Activated naive CD8-positive, alpha-beta T cell treated with anti-CD3 and anti-CD28 coated beads, Interleukin-2, amount 50 U/mL, for 24 hours (primary cell): ENCODE results near the gene PCDHGC4.

Experiments used
- ATAC-seq: fragments of 150-1000 bp; cut with Tn5 transposase; one replicate; pipeline ENCODE4 v1.10.0; 2021
- DNase-seq: peaks from one replicate; pipeline ENCODE4 v3.0.0; 2021
- H3K27ac Mint-ChIP-seq: one replicate; pipeline ENCODE4 v1.8.0; 2021; ENCODE audit warnings: mild to moderate bottlenecking, mixed read lengths
- H3K27me3 Mint-ChIP-seq: one replicate; pipeline ENCODE4 v1.8.0; 2021; ENCODE audit warnings: mixed read lengths
- H3K36me3 Mint-ChIP-seq: one replicate; pipeline ENCODE4 v1.8.0; 2021; ENCODE audit warnings: low read depth, mixed read lengths
- H3K4me1 Mint-ChIP-seq: one replicate; pipeline ENCODE4 v1.8.0; 2021; ENCODE audit warnings: mixed read lengths
- H3K4me3 Mint-ChIP-seq: one replicate; pipeline ENCODE4 v1.8.0; 2021; ENCODE audit warnings: mild to moderate bottlenecking, moderate library complexity, mixed read lengths
- H3K9me3 Mint-ChIP-seq: one replicate; pipeline ENCODE4 v1.8.0; 2021; ENCODE audit warnings: mixed read lengths

Gene PCDHGC4

GRCh38 chr5:141513627-141514329 is 28.9 kb downstream of the PCDHGC4 start:
- peaks cover 50% of the 10 kb centered on the region for H3K4me1 Mint-ChIP-seq

DNA sequence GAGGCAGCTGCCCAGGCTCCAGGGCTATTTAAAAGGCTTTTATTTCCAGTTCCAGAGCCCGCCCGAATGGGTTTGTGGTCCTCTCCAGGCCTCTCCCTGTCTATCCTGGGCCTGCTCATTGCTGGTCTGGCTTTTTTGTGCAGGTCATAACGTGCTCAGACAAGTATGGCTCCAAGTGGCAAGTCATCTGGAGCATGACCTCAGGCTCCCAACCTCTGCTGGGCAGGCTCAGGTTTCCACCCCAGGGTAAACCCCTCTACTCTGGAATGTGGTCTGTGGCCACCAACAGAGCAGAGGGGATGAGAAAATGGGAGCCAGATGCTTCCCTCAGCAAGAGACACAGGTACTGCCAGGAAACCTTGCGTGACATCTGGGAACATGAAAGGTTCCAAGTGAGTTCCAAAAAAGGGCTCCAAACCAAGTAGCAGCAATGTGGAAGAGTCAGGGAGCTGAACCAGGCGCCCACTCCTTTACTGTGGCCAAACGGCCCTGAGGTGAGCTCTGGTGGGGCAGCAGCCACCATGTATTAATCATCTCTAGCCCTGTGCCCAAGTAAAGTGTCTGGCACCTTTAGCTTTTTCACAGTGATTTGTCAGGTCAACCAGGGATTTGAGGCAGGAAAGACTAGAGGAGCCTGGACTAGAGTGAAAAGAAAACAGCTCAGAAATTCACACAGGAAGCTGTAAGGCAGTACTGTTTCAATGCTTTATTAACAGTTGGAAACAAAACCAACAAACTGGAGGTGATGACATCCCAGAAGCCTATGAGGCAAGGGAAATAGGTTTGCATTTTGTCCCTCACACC is 29.7 kb downstream of the PCDHGC4 start:
- Mint-ChIP-seq H3K27ac (peak overlapping the region; percentile 90), H3K36me3 (peaks cover 31% of the 10 kb centered on the region), H3K4me1 (peaks cover 44% of the 10 kb centered on the region), H3K4me3 (no peak overlapping the region), H3K27me3 (peaks cover 5% of the 10 kb centered on the region), H3K9me3 (no peaks in the 10 kb centered on the region)
- ATAC-seq, result peak; percentile 26
- DNase-seq, result peak; percentile 27

More at GRCh38 chr5:141513627-141514329, 28.9 kb downstream of the PCDHGC4 start:
- peak overlapping the region; percentile 80 for H3K4me3 Mint-ChIP-seq
- H3K36me3 Mint-ChIP-seq, result peaks cover 24% of the 10 kb centered on the region
- peak; percentile 75 for ATAC-seq
- peak; percentile 73 for DNase-seq
- H3K9me3 Mint-ChIP-seq, result no peaks in the 10 kb centered on the region
- peak overlapping the region; percentile 90 for H3K27ac Mint-ChIP-seq
- peaks cover 5% of the 10 kb centered on the region for H3K27me3 Mint-ChIP-seq

DNA sequence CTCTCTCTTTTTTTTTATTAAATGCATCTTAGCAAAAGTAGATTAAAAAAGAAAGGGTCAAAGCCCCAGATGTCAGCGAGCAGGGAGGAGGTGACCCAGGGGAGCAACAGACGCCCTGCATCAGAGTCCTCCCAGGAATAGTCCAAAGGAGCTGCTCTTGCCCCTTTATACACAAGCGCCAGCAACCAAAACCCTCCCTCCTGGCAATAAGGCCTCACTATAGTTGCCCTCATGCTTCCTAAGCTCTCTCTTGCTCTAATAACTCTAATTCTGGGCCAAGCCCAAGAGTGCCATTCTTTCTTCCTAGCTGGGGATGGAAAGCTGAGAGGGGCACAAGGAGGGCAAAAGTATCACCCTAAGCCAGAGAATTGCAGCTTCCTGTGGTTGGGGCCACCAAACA is 30.3 kb downstream of the PCDHGC4 start:
- Mint-ChIP-seq H3K27me3 (peaks cover 5% of the 10 kb centered on the region), H3K4me1 (peaks cover 46% of the 10 kb centered on the region), H3K4me3 (no peak overlapping the region), H3K9me3 (no peaks in the 10 kb centered on the region), H3K36me3 (peaks cover 37% of the 10 kb centered on the region), H3K27ac (peak overlapping the region; percentile 60)
- ATAC-seq (no peak), DNase-seq (no peak)

DNA sequence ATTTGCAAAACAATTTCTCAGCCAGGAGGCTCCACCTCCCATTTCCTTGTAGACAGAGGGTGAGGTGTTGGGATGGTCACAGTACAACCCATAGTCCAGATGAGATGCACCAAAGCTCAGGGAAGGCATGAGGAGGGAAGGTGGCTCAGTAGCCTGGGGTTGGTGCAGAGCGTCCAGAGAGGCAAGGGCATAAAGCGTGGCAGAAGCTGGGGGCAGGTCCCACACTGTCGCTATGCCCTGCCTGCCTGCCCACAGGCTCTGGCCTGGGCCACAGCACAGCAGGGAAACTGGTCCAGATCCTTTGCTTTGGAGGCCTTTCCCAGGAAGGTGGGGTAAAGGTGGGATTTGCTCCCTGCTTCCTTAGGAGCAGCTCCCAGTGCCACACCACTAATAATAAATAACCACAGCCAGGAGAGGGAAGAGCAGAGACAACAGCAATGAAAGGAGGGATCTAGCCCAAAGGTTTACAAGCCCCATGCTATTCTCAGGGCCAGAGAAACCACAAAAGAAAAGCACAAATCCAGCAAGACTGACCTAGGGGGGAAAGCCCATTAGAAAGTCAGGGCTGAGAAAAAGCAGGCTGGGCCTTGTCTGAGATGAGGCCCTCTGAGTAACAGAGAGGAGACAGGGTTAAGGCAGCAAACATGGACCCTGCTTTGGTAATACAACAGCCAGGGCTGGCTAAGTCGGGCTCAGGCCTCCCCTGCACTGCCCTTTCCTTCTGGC is 31.3 kb downstream of the PCDHGC4 start:
- Mint-ChIP-seq H3K4me1 (peaks cover 56% of the 10 kb centered on the region), H3K27ac (no peak overlapping the region), H3K9me3 (no peaks in the 10 kb centered on the region), H3K36me3 (peaks cover 46% of the 10 kb centered on the region), H3K4me3 (no peak overlapping the region), H3K27me3 (peaks cover 5% of the 10 kb centered on the region)
- DNase-seq, result no peak
- ATAC-seq, result no peak

- ATAC-seq, result no peak
- Mint-ChIP-seq H3K4me3 (no peak overlapping the region), H3K27ac (no peak overlapping the region), H3K27me3 (peaks cover 2% of the 10 kb centered on the region), H3K4me1 (peaks cover 58% of the 10 kb centered on the region), H3K9me3 (no peaks in the 10 kb centered on the region), H3K36me3 (peaks cover 51% of the 10 kb centered on the region)
- DNase-seq, result no peak
Observed at GRCh38 chr5:141516672-141517025, 31.8 kb downstream of the PCDHGC4 start.

DNA sequence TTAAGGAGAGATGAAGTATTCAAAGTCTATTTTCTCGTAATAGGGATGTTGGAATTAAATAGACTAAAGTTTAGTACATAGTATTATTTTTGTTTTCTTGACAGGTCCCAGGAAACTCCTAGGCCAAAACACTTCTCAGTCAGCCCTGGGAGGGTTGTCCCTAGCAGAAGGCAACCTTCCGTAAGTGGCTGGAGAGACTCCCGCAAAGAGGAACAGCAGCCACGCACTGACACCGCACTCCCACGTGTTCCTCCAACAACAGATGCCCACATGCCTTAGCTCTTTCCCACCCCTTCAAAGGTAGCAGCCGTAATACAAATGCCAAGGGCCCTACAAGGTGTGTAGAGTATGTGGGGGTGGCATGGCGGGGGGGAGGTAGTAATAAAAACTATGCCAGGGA is 32.5 kb downstream of the PCDHGC4 start:
- Mint-ChIP-seq H3K9me3 (no peaks in the 10 kb centered on the region), H3K36me3 (peaks cover 58% of the 10 kb centered on the region), H3K4me1 (peaks cover 63% of the 10 kb centered on the region), H3K4me3 (no peak overlapping the region), H3K27me3 (peaks cover 2% of the 10 kb centered on the region), H3K27ac (no peak overlapping the region)
- ATAC-seq (no peak), DNase-seq (no peak)

GRCh38 chr5:141517880-141518617 is 33.2 kb downstream of the PCDHGC4 start:
- ATAC-seq, result no peak
- H3K36me3 Mint-ChIP-seq, result peaks cover 62% of the 10 kb centered on the region
- no peak overlapping the region for H3K4me3 Mint-ChIP-seq
- H3K4me1 Mint-ChIP-seq, result peaks cover 63% of the 10 kb centered on the region
- peaks cover 2% of the 10 kb centered on the region for H3K27me3 Mint-ChIP-seq
- no peak overlapping the region for H3K27ac Mint-ChIP-seq
- no peaks in the 10 kb centered on the region for H3K9me3 Mint-ChIP-seq
- no peak for DNase-seq

GRCh38 chr5:141518618-141519015 is 33.8 kb downstream of the PCDHGC4 start:
- Mint-ChIP-seq H3K4me1 (peaks cover 60% of the 10 kb centered on the region), H3K27me3 (peaks cover 2% of the 10 kb centered on the region), H3K27ac (no peak overlapping the region), H3K36me3 (peaks cover 67% of the 10 kb centered on the region), H3K4me3 (no peak overlapping the region), H3K9me3 (no peaks in the 10 kb centered on the region)
- DNase-seq, result no peak
- no peak for ATAC-seq

DNA sequence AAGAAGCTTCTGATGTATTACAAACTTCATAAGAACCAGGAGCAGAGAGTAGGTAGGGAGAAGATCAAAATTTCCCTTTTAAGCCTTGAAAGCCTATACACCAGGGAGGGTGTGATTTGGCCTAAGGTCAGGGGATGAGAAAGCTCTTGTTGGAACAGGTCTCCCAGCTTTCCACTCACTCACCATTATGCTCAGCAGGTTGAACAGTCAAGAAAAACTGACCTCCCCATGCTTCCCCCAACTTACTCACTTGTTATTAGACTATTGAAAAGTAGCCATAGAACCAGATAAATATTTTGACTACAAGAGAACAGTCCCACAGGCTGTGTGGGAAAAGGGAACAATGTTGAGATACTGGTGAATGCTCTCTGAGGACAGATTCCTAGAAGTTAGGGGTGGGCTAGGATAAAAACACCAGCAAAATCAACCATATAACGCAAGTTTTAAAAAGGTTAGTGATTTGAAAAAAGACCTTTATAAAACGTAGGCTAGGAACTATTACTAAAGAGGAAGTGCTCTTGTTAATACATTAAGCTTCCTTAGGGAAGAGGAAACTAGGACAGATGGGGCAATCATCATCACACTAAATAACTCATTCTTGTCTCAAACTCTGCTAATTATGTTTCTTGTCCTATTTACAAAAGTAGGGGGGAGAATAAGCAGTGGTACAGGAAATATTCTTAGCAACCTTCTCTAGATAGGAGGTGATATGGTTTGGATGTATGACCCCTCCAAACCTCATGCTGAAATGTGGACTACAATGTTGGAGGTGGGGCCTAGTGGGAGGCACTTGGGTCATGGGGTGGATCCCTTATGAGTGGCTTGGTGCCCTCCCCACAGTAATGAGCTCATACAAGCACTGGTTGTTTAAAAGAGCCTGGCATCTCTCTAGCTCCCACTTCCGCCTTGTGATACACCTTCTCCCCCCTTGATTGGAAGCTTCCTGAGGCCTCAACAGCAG is 35.1 kb downstream of the PCDHGC4 start:
- peaks cover 50% of the 10 kb centered on the region for H3K4me1 Mint-ChIP-seq
- no peaks in the 10 kb centered on the region for H3K9me3 Mint-ChIP-seq
- ATAC-seq (no peak), DNase-seq (no peak)
- peak overlapping the region; percentile 54 for H3K27ac Mint-ChIP-seq
- H3K36me3 Mint-ChIP-seq, result peaks cover 74% of the 10 kb centered on the region
- no peak overlapping the region for H3K4me3 Mint-ChIP-seq
- H3K27me3 Mint-ChIP-seq, result no peaks in the 10 kb centered on the region

DNA sequence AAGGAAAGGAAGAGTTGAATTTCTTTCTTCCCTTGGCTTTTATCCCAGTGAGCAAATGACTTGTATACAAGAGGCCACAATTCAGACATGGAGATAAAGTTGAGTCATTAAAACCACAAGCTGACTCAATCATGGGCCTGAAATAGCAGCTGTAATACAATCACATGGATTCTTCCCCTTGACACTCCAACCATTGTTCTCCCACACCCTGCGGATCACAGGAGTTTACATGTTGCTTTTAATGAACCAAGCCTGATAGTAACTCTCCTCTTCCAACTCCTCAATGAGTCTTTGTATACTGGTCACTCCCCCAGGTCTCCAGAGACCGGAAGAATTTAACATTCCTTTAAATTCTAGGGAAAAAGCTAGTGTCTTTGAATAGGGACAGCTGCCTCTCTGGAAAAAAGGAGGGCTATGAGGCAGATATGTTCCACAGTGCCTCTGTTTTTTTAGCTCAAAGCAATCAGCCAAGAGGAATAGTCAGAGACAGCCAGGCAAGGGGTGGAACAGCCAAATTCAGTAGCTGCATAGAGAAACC is 36.5 kb downstream of the PCDHGC4 start:
- no peak overlapping the region for H3K4me3 Mint-ChIP-seq
- H3K9me3 Mint-ChIP-seq, result no peaks in the 10 kb centered on the region
- H3K4me1 Mint-ChIP-seq, result peaks cover 48% of the 10 kb centered on the region
- H3K27ac Mint-ChIP-seq, result peak overlapping the region; percentile 77
- no peak for DNase-seq
- peak; percentile 76 for ATAC-seq
- H3K36me3 Mint-ChIP-seq, result peaks cover 78% of the 10 kb centered on the region
- no peaks in the 10 kb centered on the region for H3K27me3 Mint-ChIP-seq

DNA sequence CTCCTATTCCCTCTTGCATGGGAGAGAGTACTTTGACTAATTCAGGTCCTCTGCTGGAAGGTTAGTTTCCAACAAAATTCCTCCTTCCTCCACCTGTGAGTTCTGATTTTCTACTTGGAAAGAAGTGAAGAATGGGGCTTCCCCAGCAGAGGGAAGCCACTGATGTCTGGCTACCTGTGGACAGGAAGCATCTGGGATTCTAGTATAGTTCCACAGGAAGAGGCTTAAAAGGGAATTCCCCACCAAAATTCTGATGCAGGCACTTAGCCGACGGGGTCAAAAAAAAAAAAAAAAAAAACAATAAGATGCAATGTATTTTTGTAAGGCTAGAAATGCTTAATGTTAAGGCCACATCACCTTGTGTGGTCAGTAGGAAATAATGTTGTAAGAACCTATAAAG is 37.5 kb downstream of the PCDHGC4 start:
- Mint-ChIP-seq H3K9me3 (no peaks in the 10 kb centered on the region), H3K4me3 (peak overlapping the region; percentile 1), H3K27me3 (no peaks in the 10 kb centered on the region), H3K4me1 (peaks cover 48% of the 10 kb centered on the region), H3K27ac (peak overlapping the region; percentile 25), H3K36me3 (peaks cover 81% of the 10 kb centered on the region)
- no peak for ATAC-seq
- no peak for DNase-seq

DNA sequence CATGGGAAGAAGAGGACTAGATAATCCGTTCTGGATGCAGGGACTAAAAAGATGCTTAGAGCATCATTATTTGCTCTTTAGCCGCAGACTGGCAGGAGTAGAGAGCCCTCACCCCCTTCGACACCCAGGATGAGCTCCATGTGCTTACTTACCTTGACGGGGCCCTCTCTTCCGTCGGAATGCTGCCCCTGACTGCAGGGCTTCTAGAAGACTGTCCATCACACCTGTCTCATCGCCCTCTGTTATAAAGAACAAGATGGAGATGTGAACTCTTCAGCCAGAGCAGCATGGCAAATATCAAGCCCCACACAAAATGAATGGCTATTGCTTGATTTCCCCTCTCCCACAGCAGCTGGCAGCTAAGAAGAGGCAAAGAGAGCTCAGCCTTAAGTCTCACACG is 39.2 kb downstream of the PCDHGC4 start:
- Mint-ChIP-seq H3K27ac (no peak overlapping the region), H3K4me1 (peaks cover 48% of the 10 kb centered on the region), H3K4me3 (no peak overlapping the region), H3K27me3 (no peaks in the 10 kb centered on the region), H3K9me3 (no peaks in the 10 kb centered on the region), H3K36me3 (peaks cover 85% of the 10 kb centered on the region)
- DNase-seq (no peak), ATAC-seq (no peak)
